CD4-positive, CD25-positive, alpha-beta regulatory T cell (primary cell): Measurements from ENCODE around the gene UBE3A. TPM values are rescaled to one million over a fixed set of nuclear protein-coding genes. Genes with fewer than 3 reads are reported as not detected.
"Not testable (repeated sequence)": the region's sequence is repeated elsewhere in the genome, so short reads cannot be mapped to it uniquely, and the experiment has no call there.

Experiments used
- ATAC-seq, 2 donors: fragments of 150-1000 bp; cut with Tn5 transposase; one replicate each; pipeline ENCODE4 v1.10.0; 2021; ENCODE audit warnings: low read depth in 2 of 2, moderate number of reproducible peaks in 2 of 2, moderate library complexity in 1 of 2
- DNase-seq, 3 donors: peaks; one replicate each; pipeline versions ENCODE4 v3.0.0 to v3.0.0-alpha.2; 2012 to 2022; ENCODE audit warnings: mixed read lengths in 1 of 3
- H3K27ac ChIP-seq: one replicate; pipeline ENCODE4 v1.7.0; 2013; ENCODE audit warnings: mild to moderate bottlenecking, low read length; ENCODE audit not compliant: insufficient read depth, poor library complexity, severe bottlenecking
- H3K27me3 ChIP-seq: one replicate; pipeline ENCODE4 v1.7.0; 2013; ENCODE audit warnings: low read length; ENCODE audit not compliant: control insufficient read depth, insufficient read depth
- H3K36me3 ChIP-seq: one replicate; pipeline ENCODE4 v1.7.0; 2013; ENCODE audit warnings: mild to moderate bottlenecking, low read length, moderate library complexity; ENCODE audit not compliant: control insufficient read depth, insufficient read depth
- H3K4me1 ChIP-seq: 2 replicates; pipeline ENCODE4 v1.7.0; 2013; ENCODE audit warnings: mild to moderate bottlenecking, low read length; ENCODE audit not compliant: insufficient read depth, control insufficient read depth, poor library complexity, severe bottlenecking
- H3K4me3 ChIP-seq: one replicate; pipeline ENCODE4 v1.7.0; 2013; ENCODE audit warnings: low read depth, mild to moderate bottlenecking, low read length, moderate library complexity
- H3K9me3 ChIP-seq, 2 experiments: 1 replicate in 1 of 2; 2 replicates in 1 of 2; pipeline ENCODE4 v1.7.0; 2013; ENCODE audit warnings: low read length in 2 of 2, mild to moderate bottlenecking in 1 of 2, moderate library complexity in 1 of 2; ENCODE audit not compliant: control insufficient read depth in 2 of 2
- H3K27ac Mint-ChIP-seq, 3 donors: one replicate each; pipeline ENCODE4 v1.8.0; 2020 to 2022; ENCODE audit warnings: mild to moderate bottlenecking in 3 of 3, mixed read lengths in 3 of 3, moderate library complexity in 2 of 3
- H3K27me3 Mint-ChIP-seq: one replicate; pipeline ENCODE4 v1.8.0; 2022; ENCODE audit warnings: mild to moderate bottlenecking, mixed read lengths
- H3K36me3 Mint-ChIP-seq: one replicate; pipeline ENCODE4 v1.8.0; 2020; ENCODE audit warnings: mixed read lengths
- H3K4me1 Mint-ChIP-seq, 4 donors: one replicate each; pipeline ENCODE4 v1.8.0; 2020 to 2022; ENCODE audit warnings: mixed read lengths in 4 of 4, mild to moderate bottlenecking in 1 of 4
- H3K4me3 Mint-ChIP-seq, 4 donors: one replicate each; pipeline ENCODE4 v1.8.0; 2020 to 2022; ENCODE audit warnings: mild to moderate bottlenecking in 4 of 4, mixed read lengths in 4 of 4, moderate library complexity in 3 of 4
- H3K9me3 Mint-ChIP-seq, 7 donors: one replicate each; pipeline ENCODE4 v1.8.0; 2020 to 2022; ENCODE audit warnings: mixed read lengths in 7 of 7, mild to moderate bottlenecking in 3 of 7, moderate library complexity in 2 of 7
- polyA plus RNA-seq, 4 donors: library from polyadenylated mRNA; unstranded; fragments of 300-500 nt; fragmentation: Illumina TruSeq; gene quantifications; one replicate each; pipeline ENCODE4 v1.2.3, GENCODE V29; 2021
- total RNA-seq: library from RNA; stranded (reverse); gene quantifications from one replicate; pipeline ENCODE4 v1.2.3, GENCODE V29; 2022

UBE3A gene
- total and polyA plus RNA-seq, 5 donors from 2014 or later, result 88.6 to 109 (median 105) TPM

DNA sequence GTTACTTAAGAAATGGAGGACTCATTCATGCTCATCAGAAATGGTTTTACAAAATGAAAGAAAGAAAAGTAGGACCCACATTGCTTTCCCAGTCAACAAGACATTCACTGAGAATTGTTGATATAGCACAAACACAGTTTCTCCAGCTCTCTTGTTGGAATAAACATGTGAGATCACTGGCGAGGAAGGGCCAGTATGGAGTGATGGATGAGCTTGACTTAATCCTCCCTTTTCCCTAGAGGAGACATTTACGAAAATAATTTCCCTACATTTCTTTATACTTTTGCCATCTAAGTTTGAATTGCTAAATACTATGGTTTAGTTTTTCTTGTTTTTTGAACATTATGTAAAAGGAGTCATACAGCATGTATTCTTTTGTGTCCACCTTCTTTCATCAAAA lies 15.9 kb upstream of the UBE3A start:
- no peak for DNase-seq
- H3K27ac ChIP-seq, result no peak overlapping the region
- H3K4me1 ChIP-seq, result no peaks in the 10 kb centered on the region
- Mint-ChIP-seq H3K4me1 (peaks cover 0 to 2% (median 0%) of the 10 kb centered on the region in 4 donors), H3K36me3 (no peaks in the 10 kb centered on the region), H3K27me3 (peaks cover 8% of the 10 kb centered on the region), H3K9me3 (peaks cover 0 to 15% (median 6%) of the 10 kb centered on the region in 7 donors), H3K27ac (no peak overlapping the region), H3K4me3 (no peak overlapping the region)
- peaks cover 12 to 15% of the 10 kb centered on the region in 2 experiments for H3K9me3 ChIP-seq
- peaks cover 4% of the 10 kb centered on the region for H3K27me3 ChIP-seq
- H3K36me3 ChIP-seq, result no peaks in the 10 kb centered on the region
- no peak overlapping the region for H3K4me3 ChIP-seq
- ATAC-seq, result no peak

DNA sequence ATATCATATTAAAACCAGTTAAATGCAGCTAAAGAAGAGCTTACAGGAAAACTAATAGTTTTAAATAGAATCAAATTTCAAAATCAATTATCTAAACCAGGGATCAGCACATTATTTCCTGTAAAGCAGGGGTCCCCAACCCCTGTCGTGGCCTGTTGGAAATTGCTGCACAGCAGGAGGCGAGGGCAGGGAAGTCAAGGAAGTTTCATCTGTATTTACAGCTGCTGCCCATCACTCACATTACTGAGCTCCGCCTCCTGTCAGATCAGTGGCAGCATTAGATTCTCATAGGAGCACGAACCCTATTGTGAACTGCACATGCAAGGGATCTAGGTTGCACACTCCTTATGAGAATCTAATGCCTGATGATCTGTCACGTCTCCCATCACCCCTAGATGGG lies 14.4 kb upstream of the UBE3A start:
- H3K36me3 ChIP-seq, H3K36me3 Mint-ChIP-seq, H3K27ac Mint-ChIP-seq, H3K27ac ChIP-seq, ATAC-seq, H3K4me1 Mint-ChIP-seq, H3K4me3 ChIP-seq, H3K4me1 ChIP-seq, H3K4me3 Mint-ChIP-seq, H3K27me3 ChIP-seq, DNase-seq, H3K27me3 Mint-ChIP-seq: not testable (repeated sequence)
- H3K9me3 Mint-ChIP-seq, result peaks cover 0 to 15% (median 6%) of the 10 kb centered on the region in 7 donors
- peaks cover 12 to 15% of the 10 kb centered on the region in 2 experiments for H3K9me3 ChIP-seq

DNA sequence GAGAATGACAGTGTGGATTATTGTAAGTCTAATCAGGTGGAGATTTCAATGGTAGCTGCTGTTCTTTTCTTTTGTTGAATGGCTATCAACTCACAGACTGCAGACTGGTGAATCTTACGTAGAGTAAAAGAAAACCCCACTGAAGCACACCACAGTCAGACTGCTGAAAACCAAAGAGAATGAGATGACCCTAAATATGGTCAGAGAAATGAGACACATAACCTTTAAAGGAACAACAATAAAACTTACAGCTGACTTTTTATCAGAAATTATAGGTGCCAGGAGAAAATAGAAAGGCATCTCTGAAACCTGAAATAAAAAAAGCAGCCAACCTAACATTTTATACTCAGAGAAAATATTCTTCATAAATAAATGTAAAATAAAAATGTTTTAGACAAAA lies 12.7 kb upstream of the UBE3A start:
- Histone ChIP-seq H3K27ac (no peak overlapping the region), H3K4me3 (no peak overlapping the region), H3K4me1 (no peaks in the 10 kb centered on the region), H3K27me3 (peaks cover 5% of the 10 kb centered on the region), H3K36me3 (no peaks in the 10 kb centered on the region), H3K9me3 (peaks cover 12 to 15% of the 10 kb centered on the region in 2 experiments)
- peaks cover 0 to 15% (median 5%) of the 10 kb centered on the region in 7 donors for H3K9me3 Mint-ChIP-seq
- H3K27me3 Mint-ChIP-seq, result peaks cover 3% of the 10 kb centered on the region
- peaks cover 0 to 2% (median 0%) of the 10 kb centered on the region in 4 donors for H3K4me1 Mint-ChIP-seq
- DNase-seq (no peak), ATAC-seq (no peak)
- H3K36me3 Mint-ChIP-seq, result no peaks in the 10 kb centered on the region
- H3K27ac Mint-ChIP-seq, result no peak overlapping the region
- no peak overlapping the region for H3K4me3 Mint-ChIP-seq

DNA sequence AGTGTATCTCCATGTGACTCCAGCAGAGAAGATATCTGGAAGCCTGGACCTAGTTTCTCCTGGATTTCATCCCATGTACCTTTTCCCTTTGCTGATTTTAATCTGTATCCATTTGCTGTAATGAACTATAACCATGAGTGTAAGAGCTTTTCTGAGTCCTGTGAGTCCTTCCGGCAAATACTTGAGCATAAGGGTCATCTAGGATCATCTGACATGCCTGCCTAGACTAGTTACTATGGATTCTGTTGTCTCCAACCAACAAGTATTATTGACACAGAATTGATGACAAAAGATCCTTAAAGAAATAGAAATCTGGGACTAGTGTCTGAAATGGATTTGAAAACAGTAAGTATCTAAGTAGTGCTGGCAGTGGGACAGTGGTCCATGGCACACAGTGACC lies 11.3 kb upstream of the UBE3A start:
- peaks cover 0 to 15% (median 5%) of the 10 kb centered on the region in 7 donors for H3K9me3 Mint-ChIP-seq

DNA sequence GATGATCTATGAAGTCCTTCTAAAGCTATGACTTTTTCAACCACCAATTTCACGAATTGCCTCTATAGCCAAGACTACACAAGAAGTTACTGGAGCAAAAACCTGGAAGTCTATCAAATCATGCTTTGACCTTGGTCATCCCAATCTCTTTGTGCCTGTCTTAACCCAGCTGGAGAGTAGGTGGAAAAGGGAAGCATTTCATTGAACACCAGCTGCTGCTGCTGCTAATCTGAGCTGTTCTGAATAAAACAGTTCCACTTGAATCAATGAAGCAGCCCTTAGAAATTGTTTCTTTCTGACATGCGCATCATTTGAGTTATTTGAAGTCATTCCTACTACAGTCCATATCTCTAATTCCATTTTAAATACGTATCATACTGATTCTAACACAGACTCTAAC lies 7.3 kb upstream of the UBE3A start:
- DNase-seq, result no peak
- no peak for ATAC-seq
- no peak overlapping the region for H3K27ac Mint-ChIP-seq
- no peaks in the 10 kb centered on the region for H3K36me3 Mint-ChIP-seq
- Histone ChIP-seq H3K27ac (no peak overlapping the region), H3K4me3 (no peak overlapping the region), H3K36me3 (no peaks in the 10 kb centered on the region), H3K4me1 (no peaks in the 10 kb centered on the region), H3K27me3 (peaks cover 6% of the 10 kb centered on the region), H3K9me3 (peaks cover 7 to 8% of the 10 kb centered on the region in 2 experiments)
- H3K4me3 Mint-ChIP-seq, result no peak overlapping the region
- peaks cover 9% of the 10 kb centered on the region for H3K27me3 Mint-ChIP-seq
- peaks cover 0 to 11% (median 2%) of the 10 kb centered on the region in 7 donors for H3K9me3 Mint-ChIP-seq
- H3K4me1 Mint-ChIP-seq, result no peaks in the 10 kb centered on the region

More for the DNA sequence above, 11.3 kb upstream of the UBE3A start:
- Histone ChIP-seq H3K27me3 (peaks cover 7% of the 10 kb centered on the region), H3K36me3 (no peaks in the 10 kb centered on the region), H3K27ac (no peak overlapping the region), H3K4me1 (no peaks in the 10 kb centered on the region), H3K4me3 (no peak overlapping the region), H3K9me3 (peaks cover 12 to 15% of the 10 kb centered on the region in 2 experiments)
- no peaks in the 10 kb centered on the region for H3K36me3 Mint-ChIP-seq
- no peaks in the 10 kb centered on the region for H3K4me1 Mint-ChIP-seq
- DNase-seq (no peak), ATAC-seq (no peak)
- H3K27me3 Mint-ChIP-seq, result peaks cover 5% of the 10 kb centered on the region
- no peak overlapping the region for H3K27ac Mint-ChIP-seq
- H3K4me3 Mint-ChIP-seq, result no peak overlapping the region

DNA sequence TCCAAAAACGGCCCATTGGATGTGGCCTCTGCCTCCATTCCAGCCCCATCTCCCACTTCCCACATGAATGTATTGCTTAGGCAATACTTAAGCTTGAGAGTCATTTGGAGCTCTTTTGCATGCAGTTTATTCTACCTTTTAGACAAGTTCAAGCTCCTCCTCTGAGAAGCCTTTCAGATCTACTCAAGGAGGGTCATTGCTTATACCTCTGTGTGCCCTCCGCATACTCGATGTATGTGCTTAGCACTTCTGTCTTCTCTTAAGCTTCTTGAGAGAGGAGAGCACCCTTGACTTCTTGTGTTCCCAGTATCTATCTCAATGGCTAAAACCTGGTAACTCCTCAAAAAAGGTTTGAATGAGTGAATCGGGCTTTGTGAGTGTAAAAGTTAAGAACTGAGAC lies 6.6 kb upstream of the UBE3A start:
- Mint-ChIP-seq H3K9me3 (peaks cover 0 to 6% (median 3%) of the 10 kb centered on the region in 7 donors), H3K4me3 (peak overlapping the region in 1 of 4 donors; percentile 19), H3K4me1 (no peaks in the 10 kb centered on the region), H3K36me3 (no peaks in the 10 kb centered on the region), H3K27me3 (peaks cover 9% of the 10 kb centered on the region), H3K27ac (no peak overlapping the region)
- no peak for ATAC-seq
- H3K27ac ChIP-seq, result no peak overlapping the region
- no peaks in the 10 kb centered on the region for H3K4me1 ChIP-seq
- no peak overlapping the region for H3K4me3 ChIP-seq
- H3K36me3 ChIP-seq, result no peaks in the 10 kb centered on the region
- peaks cover under 1 to 2% of the 10 kb centered on the region in 2 experiments for H3K9me3 ChIP-seq
- peaks cover 4% of the 10 kb centered on the region for H3K27me3 ChIP-seq
- DNase-seq, result no peak

DNA sequence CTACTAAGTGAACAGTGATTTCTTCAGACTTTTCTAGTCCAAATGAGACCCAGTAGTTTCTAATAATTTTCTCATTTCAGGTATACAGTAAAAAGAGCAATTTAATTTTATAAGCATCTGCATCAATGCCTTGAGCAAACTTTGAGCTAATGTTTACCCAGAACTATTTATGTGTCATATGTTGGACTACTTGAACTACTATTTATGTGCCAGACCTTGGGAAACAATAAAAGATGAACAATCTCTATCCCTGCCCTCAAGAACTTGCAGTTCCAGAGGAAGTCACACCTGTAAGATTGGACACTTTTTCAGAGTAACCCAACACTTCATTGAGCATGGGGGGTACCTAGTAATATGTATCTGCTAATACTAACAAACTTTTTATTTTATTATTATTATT lies 2.3 kb upstream of the UBE3A start:
- Histone ChIP-seq H3K4me1 (peaks cover 24% of the 10 kb centered on the region), H3K4me3 (no peak overlapping the region), H3K36me3 (no peaks in the 10 kb centered on the region), H3K9me3 (no peaks in the 10 kb centered on the region), H3K27ac (no peak overlapping the region), H3K27me3 (peaks cover 3% of the 10 kb centered on the region)
- no peak for DNase-seq
- peaks cover 0 to 2% (median 0%) of the 10 kb centered on the region in 7 donors for H3K9me3 Mint-ChIP-seq
- no peak overlapping the region for H3K27ac Mint-ChIP-seq
- no peaks in the 10 kb centered on the region for H3K36me3 Mint-ChIP-seq
- ATAC-seq, result no peak
- peaks cover 9% of the 10 kb centered on the region for H3K27me3 Mint-ChIP-seq
- peak overlapping the region; percentile 32 to 93 (median 70) for H3K4me3 Mint-ChIP-seq
- peaks cover 10 to 28% (median 14%) of the 10 kb centered on the region in 4 donors for H3K4me1 Mint-ChIP-seq

DNA sequence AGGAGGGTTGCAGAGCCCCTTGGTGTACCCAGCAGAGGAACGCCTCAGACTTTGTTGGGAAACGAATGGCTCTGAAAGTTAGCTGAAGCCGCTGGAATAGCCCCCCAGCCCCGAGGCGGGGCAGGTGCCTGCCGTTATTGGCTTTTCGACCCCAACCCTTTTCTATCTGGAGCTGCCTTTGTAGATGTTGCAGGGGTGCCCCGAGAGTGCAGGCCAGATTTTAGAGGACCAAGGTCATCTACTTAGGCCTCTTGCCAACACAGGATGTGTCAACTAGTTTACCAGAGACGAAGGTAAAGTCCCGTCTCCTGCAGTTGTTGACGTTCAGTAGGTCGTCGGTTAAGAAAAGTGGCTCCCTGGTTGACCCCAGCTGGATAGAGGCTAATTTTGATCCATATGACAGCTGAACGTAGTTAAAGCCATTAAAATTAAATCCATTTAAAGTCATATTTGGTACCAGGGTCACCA lies 579 bp upstream of the UBE3A start:
- H3K4me3 Mint-ChIP-seq, result peak overlapping the region; percentile 84 to 96 (median 91)
- H3K36me3 ChIP-seq, result no peaks in the 10 kb centered on the region
- H3K9me3 Mint-ChIP-seq, result peaks cover 0 to 2% (median 0%) of the 10 kb centered on the region in 7 donors
- ATAC-seq, result no peak
- no peaks in the 10 kb centered on the region for H3K36me3 Mint-ChIP-seq
- H3K4me3 ChIP-seq, result peak overlapping the region; percentile 70
- H3K27me3 Mint-ChIP-seq, result peaks cover 4% of the 10 kb centered on the region
- H3K4me1 ChIP-seq, result peaks cover 32% of the 10 kb centered on the region
- no peaks in the 10 kb centered on the region for H3K27me3 ChIP-seq
- H3K9me3 ChIP-seq, result no peaks in the 10 kb centered on the region
- H3K27ac ChIP-seq, result peak overlapping the region; percentile 84
- peak overlapping the region; percentile 63 to 75 (median 69) for H3K27ac Mint-ChIP-seq
- no peak for DNase-seq
- peaks cover 21 to 45% (median 28%) of the 10 kb centered on the region in 4 donors for H3K4me1 Mint-ChIP-seq
